ENCODE measurements around the gene FAM53B.
A peak's percentile ranks its signal among the peaks of the same experiment; 100 is the strongest.

Gene FAM53B

DNA sequence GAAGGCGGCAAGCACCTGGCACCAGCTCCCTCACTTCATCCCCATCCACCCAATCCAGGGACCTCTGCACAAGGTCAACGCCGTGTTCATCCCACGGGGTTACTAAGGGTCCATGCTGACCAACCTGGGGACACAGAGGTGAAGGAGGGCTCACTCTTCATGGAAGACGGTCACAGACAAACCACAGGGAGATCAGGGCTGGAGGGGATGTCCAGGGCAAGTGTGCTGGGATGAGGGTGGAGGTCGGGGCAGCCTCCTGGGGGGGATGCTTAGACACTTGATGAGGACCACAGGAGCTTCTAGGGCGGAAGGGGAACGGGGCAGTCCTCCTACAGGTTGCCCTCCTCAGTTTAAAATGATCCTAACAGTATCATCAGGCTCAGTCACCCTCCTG, 46.7 kb downstream of the FAM53B start:
- no peak for DNase-seq (ENCODE audit: low spot score)

DNA sequence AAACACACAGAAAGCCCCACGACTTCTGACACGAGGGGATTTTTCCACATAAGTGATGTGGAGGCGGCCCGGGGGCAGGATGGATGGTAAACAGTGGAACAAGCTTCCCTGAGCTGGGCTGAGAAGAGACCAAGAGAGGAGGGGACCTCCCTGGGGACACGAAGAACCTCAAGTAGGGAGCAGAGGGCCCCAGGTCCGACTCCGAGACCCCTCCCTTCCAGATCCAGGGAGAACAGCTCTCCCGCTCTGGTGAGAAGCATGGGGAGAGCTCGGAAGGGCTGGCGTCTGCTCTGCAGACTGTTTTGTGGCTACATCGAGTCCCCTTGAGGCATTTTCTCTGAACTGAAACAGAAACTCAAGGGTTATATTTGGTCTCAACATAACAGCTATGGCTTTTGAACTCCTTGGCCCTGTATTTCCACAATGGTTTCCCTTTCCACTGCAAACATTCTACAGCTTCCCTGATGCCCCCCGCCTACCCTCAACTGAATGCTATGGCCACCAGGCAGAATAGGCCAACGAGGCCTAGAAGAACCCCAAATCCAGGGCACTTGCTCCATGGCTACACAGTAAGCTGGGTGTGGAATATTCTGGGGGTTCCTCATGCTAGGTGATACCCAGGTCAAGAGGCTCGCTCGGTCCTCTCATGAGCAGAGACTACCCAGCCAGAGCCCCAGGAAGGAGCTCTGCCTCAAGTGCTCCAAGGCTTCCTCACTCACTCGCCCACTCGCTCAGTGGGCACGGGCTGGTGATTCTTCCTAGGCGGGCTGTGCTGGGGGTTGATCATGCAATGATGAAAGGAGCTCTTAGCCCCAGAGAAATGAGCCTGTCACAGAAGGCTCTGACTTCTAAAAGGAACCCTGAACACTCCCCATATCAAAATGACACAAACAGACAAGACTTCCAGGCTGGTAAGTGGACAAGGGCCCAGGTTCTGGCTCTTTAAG, 47.5 kb downstream of the FAM53B start:
- no peak for DNase-seq (ENCODE audit: low spot score)

DNA sequence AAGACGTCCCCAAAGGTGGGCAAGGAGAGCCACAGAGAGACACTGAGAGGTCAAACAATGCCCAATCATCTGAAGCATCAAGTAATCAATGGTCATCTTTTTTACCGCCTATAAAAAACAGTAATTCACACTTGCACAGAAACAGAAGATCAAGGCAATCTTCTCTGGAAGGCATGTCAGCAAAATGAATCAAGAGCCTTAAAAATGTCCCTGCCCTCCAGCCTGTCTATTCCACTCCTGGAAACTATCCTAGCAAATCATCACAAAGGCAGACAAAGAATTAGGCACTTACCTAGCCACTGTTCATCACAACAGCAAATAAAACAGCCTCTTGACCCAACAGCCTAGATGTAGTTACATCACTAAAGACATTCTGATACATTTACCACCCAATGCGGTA, 48.9 kb downstream of the FAM53B start:
- no peak for DNase-seq (ENCODE audit: low spot score)

DNA sequence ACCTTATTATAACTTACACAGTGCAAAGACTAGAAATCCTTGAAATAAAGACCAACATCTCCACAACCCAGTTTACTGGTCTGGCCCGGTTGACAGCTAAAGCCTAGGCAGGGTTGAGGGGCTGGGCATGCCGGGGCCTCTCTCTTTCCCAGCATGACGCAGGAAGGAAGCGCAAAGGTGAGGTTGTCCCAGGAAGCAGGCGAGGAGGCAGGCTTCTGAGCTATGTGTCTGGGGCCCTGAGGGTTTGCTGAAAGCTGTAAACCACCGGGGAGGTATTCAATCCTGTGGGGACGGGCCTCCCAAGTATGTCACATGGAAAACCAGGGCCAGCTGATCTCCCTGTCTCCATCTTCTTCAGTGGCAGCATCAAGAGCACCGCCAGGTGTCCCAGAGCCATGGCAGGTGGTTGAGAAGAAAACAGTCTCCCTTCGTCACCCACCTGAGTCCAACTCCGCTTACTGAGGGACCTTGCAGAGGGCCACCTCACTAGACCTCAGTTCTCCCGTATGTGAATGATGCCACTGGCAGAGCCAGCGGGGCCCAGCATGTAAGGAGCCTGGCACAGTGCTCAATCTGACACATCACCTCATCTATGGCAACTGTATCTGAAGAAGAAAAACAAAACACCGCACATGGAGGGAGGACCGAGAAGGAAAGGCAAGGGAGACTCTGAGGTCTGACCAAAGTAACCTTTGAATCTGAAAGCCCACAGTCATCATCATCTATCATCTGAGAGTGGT, 49.5 kb downstream of the FAM53B start:
- no peak for DNase-seq (ENCODE audit: low spot score)

DNA sequence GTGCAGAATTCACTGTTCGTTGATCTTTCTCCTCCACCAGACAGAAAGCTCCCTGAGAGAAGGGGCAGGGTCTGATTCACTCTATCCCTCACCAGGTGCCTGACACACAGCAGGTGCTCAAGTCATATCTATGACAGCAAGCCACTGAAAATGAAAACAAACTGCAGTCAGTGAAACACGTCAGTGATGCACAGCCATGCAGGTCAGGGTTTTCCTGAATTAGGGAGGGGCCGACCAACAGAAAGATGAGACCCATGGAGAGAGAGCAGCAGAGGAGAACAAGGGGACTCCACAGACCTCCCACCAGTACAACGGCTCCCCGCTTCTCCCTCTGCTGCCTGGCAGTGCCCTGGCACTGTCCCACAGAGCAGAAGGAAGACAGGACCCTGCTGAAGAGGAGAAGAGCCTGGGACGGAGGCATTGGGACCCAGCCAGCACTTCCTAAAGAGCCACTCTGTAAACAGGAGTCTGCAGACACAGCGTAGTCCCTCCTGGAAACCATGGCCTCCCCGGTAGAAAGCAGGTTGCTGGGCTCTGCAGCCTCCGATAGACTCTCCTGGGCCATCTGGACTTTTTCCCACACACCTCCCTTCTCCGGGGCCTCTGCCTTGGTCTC, 50.3 kb downstream of the FAM53B start:
- no peak for DNase-seq (ENCODE audit: low spot score)

DNA sequence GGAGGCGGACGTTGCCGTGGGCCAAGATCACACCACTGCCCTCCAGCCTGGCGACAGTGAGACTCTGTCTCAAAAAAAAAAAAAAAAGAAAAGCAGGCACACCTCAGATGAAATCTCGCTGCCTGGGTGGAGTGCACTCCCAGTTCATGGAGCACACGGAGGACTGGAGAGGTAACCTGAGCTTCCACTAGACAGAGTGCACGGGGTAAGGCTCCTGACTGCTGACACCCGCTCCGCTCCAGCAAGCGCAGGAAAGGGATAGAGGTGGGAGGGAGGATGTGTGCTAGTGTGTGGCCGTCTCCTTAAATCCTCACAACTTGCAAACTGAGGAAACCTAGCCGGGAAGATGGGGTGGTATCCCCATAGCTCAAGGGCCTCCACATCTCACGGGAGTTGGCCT, 50.8 kb downstream of the FAM53B start:
- DNase-seq (ENCODE audit: low spot score), result no peak

DNA sequence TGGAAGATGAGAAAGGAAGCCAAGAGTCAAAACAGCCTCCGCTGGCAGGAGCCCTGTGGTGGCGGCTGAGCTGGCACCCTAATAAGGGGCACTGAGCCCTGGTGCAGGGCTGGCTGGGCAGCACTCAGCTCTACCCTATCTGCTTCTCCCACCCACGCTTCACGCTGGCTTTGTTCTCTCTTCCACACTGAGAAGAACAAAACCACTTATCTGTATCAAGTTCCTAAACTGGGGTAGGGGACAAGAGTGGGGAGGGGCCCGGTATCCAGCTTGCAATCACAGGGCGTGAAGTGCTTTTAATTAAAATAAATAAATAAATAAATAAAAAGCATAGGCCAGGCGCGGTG, 52.1 kb downstream of the FAM53B start:
- no peak for DNase-seq (ENCODE audit: low spot score)

DNA sequence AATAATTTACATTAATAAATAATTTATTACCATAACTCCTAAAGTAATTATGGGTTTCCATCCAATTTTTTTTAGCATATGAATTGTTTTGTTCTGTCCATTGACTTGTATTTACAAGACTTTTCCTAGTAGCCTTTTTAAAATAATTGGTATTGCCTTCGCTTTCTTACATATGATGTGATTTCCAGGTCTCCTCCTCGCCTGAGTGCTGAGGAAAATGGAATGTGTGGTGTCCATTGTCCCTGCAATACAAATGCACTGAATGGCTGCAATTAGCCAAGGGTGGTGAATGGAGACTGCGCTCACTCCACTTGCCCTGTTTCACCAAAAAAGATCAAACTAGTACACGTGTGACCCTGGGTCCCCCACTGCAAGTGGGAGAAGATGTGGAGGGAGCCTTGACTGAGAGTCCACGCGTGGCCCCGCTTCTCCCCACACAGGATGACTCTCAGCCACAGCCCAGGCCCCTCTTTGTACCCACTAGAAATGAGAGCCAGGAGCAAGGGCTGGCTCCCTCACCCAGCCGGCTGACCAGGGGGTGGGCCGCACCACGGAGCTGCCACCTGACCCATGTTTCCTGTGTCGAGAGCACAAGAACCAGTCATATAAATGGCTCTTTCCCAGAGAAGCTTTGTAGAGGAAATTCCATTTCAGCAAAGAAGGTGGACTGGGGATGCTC, 52.6 kb downstream of the FAM53B start:
- no peak for DNase-seq (ENCODE audit: low spot score)

DNA sequence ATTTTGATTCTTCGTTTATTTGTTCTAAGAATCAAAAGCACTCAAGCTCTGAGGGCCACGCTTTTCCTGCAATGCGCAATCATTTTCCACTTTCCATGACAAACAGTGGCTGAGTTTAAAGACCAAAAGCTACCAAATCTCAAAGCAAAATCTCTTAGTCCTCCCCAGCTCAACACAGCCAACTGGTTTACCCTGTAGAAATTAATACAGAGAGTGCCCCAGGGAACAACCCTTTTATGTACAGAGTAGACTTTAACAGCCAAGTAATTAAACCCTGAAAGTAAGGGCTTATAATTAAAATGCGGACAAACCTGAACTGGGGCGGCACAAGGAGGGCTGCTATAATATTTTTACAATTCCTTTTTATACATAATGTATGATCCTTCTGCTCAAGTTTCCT, 53.2 kb downstream of the FAM53B start:
- no peak for DNase-seq (ENCODE audit: low spot score)

DNA sequence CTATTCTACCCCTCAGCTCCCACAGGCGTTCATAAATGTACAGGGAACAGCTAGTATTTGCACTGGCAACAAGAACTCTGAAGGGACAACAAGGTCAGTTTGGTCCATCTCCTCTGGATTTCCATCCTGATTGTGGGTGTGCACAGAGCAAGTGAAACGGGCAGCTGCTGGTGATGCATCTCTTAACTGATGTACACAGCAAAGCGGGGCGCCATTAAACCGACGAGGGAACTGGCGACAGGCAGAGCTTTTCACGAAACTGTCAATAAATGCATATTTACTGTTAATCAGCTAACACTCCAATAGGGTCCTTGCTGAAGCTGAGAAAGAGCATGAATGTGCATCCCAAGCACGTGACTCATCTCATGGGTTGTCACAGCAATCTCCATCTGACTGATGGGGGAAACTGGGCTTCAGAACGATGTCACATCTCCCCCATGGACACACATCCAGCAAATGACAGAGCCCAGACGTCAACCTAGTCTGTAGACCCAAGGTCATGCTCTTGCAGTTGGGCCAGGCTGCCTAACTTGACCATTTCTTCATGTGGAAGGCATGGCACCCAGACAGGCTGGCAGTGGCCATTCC, 54.2 kb downstream of the FAM53B start:
- DNase-seq (ENCODE audit: low spot score), result no peak

DNA sequence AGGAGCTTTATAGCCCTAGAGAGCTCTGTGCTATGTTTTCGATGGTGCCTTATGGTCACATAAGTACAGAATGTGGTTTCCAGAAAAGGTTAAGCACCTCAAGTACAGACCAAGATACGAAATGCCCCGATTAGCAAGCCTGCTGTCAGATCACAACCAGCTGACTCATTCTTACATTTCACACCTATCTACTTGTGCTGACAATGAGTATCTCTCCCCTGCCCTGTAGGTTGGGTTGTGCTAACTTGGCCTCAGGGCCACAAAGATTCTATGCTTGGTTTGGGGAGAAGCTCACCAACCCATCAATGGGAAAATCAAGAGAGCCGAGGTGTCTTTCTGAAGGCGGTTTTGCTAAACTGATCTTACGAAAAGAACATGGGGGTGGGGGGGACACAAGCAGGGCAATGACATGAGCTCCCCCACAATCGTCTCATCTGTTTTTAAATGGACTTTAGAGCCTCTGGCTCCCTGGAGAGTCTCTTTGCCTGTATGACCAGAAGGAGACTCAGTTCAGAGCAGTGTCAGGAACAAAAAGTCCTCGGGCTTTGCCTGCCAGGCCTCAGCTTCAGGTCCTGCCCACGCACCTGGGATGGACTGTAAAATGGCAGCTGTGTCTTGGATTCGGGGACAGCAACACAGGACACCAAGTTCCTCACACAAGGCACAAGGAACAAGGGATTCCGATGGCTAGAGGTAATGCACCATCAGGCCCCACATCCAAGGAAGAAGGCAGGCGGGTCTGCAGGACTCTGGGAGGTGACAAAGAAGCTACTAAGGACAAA, 55.1 kb downstream of the FAM53B start:
- DNase-seq (ENCODE audit: low spot score), result no peak

DNA sequence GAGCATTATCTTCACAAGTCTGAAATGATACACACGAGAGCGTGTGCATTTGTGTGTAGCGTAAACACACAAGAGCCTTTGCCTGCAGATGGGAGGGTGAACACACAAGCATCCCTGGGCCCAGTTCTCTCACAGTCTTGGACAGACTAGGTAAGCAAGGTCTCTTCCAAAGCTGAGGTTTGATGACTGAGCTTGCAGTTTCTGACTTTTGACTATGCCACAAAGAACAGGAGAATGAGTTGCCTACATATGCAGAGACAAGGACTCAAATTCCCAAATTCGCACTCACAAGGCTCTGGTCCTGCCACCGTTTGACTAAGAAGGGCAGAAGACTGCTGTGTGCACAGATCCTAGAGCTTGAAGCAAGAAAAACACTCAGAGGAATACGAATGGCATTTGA, 55.8 kb downstream of the FAM53B start:
- DNase-seq (ENCODE audit: low spot score), result no peak

DNA sequence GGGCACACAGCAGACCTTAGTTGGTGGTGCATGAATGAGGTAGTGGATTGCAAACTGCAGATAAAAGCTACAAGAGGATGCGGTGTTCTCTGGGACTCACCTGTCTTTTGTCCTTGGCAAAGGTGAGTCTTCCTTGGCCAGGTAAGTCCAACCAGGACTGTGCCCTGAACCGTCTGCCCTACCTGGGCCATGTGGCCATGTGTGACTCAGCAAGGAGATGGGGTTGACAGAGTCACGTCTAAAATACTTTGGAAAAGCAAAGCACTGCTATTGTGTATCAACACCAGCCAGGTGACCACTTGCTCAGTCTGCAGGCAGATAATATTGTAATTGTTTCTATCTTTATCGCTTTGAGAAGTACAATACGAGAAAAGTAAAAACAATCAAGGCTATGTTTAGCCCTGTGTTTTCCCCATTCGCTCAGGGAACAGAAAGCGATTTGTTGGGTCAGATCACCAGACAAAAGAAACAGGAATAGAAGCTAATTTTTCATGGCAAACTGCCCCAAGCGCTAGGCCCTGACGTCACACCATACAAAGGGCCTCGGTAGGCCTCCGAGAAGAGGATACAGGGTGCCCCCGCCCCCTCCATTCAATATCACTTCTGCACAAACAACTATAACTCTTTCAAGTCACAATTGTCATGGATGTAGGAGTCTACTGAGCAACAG, 57.3 kb downstream of the FAM53B start:
- no peak for DNase-seq (ENCODE audit: low spot score)

DNA sequence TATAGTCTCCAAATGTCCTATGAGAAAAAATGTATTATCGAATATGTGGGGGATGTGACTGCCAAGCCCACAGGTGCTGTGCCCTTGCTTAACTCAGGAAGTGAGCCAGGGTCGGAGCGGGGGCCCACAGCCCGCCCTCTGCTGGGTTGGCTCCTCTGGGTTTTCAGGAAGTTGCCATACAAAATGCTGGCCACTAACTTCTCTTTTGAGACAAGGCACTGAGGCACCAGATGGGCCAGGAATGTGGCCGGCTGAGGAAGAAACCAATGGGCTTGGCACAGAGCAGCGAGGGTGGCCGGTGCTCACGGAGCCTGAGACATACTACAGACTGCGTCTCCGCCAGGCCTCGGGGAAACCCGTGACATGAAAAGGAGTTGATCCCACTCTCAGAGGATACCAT, 58.9 kb downstream of the FAM53B start:
- DNase-seq (ENCODE audit: low spot score), result no peak

DNA sequence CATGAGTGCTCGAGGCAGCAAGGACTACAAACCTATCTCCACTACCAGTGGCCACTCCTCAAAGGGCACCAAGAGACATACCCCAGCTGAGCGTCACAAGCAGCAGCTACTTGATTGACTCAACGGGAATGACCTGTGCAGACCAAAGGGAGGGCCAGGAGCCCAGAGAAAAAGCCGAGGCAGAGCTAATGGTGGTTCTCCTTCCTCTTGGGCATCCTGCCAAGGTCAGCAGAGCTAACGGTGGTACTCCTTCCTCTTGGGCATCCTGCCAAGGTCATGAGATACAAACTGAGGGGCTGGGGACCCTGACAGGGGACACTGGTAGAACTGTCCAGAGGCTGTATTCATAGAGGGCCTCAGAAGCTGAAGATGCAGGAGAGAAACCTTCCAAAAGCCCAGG, 60.4 kb downstream of the FAM53B start:
- DNase-seq (ENCODE audit: low spot score), result no peak

DNA sequence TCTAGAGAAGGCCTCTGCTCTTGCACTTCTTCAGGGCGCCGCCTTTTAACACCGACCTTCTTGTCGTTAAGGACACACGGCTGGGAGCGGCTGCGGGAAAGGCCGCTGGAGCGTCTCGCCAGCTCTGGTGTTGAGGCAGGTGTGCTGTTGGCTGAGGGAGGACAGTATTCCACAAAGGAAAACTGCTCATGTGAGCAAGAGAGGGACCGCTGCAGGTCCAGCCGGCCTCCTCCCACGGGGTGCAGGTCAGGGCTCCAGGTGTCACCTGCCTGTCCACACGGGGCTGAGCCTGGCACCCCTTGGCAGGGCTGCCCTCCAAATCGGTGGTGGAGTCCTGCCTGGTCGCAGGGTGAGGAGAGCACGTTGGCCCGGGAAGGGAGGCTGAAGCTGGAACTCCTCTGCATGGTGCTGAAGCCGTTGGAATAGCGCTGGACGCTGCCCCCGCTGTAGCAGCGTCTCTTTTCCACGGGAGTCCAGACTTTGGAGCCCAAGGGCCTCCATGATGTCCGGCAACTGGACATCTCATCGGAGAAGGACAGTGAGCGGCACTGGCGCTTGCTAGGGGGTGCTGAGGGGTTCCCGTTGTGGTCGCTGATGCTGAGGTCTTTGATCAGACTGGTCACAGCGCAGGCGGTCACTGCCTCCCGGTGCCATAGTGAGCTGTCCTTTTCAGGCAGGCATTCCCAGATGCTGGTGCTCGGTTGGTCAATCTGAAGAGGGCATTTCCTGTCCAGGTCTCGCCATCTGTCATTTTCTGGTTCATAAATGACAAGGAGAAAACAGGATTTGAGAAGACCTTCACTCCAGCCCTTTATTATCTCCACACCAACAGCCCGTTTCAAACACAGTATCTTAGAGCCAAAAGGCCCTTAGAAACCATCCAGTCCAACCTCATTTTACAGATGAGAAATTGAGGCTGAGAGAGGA, 62.3 kb downstream of the FAM53B start:
- DNase-seq (ENCODE audit: low spot score), result no peak

DNA sequence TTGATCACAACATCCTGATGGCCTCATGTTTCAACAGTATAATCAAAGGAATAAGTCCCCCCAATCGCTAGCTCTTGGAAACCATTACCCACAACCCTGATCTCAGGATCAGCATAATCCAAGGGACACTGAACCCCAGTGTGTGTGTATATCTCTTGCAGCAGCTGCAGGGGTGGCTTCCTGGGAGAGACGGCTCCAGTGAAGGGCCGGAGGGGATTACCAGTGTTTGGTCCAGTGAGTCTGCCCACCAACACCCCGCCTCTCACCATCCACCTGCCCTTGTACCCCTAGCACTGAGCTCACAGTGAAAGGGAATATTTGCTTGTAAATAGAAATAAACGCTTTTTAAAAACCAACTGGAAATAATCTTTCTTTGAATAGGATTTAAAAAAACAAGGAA, 63.1 kb downstream of the FAM53B start:
- DNase-seq (ENCODE audit: low spot score), result no peak

DNA sequence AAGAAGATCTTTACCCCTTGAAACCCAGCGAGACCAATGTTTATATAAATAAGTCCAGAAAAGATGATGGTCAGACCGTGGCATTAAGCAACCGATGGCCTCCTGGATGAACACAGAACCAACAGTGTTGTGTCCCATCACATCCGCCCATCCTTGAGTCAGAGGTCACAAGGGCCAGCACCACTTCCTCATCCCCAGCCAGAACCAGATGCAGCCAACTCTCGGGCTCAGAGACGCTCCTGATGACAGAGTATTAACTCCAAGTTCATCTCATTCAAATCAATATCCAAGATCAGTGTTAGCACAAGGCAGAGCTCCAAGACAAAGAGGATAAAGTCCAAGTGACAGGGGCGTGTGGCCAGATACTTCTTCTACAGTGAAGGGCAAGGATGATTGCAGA, 63.5 kb downstream of the FAM53B start:
- DNase-seq (ENCODE audit: low spot score), result peak; percentile 64

DNA sequence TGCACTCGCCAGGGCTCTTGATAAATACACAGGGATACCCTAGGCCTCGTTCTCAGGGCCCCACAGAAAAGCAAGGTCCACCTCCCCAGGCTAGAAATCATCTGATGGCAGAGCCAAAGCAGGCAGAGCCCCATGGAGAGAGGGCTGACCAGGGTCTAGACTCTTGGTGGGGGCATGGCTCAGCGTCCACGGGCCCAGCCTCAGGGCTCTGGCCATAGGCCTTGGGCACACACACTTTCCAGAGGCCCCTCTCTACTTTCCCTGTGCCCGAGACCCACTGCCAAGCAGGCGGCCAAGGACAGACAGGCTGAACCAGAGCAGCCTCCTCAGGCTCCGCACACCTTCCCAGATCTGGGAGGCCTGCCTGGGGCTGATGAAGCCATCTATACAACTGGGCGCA, 64.8 kb downstream of the FAM53B start:
- no peak for DNase-seq (ENCODE audit: low spot score)

Measured in AG20443 (cell line).